GM12891 (cell line): ENCODE data around the gene FCAMR.

ENCODE experiments used
- PAX5 ChIP-seq: IDR thresholded peaks from 2 replicates; pipeline ENCODE4 v1.6.1; 2011; ENCODE audit warnings: low read length, moderate library complexity, mild to moderate bottlenecking; ENCODE audit not compliant: insufficient read depth, severe bottlenecking
- POLR2A ChIP-seq: IDR thresholded peaks from 2 replicates; pipeline ENCODE4 v1.6.1; 2011; ENCODE audit warnings: low read depth, low read length, control low read depth
- POLR2AphosphoS5 ChIP-seq: IDR thresholded peaks from 2 replicates; pipeline ENCODE4 v1.6.1; 2011; ENCODE audit warnings: low read depth, low read length, control low read depth
- POU2F2 ChIP-seq: IDR thresholded peaks from 2 replicates; pipeline ENCODE4 v1.6.1; 2011; ENCODE audit warnings: low read depth, mild to moderate bottlenecking, control low read depth, low read length, moderate library complexity
- TAF1 ChIP-seq: IDR thresholded peaks from 2 replicates; pipeline ENCODE4 v1.6.1; 2011; ENCODE audit warnings: low read depth, low read length, control low read depth

- no peak for TF ChIP-seq POU2F2
- TF ChIP-seq POLR2A, result no peak
- TF ChIP-seq POLR2AphosphoS5, result no peak
- no peak for TF ChIP-seq TAF1
- TF ChIP-seq PAX5, result no peak
Observed at GRCh38 chr1:206971029-206971655, 882 bp upstream of the FCAMR start.
